HFFc6 (cell line): ENCODE measurements around the gene DIP2B. TPM values are rescaled to one million over a fixed set of nuclear protein-coding genes. Genes with fewer than 3 reads are reported as not detected.
A peak's percentile ranks its signal among the peaks of the same experiment; 100 is the strongest.
"Not testable (repeated sequence)": the region's sequence is repeated elsewhere in the genome, so short reads cannot be mapped to it uniquely, and the experiment has no call there.

Source experiments
- DNase-seq: peaks from one replicate; pipeline ENCODE4 v3.0.0-alpha.2; 2018
- H3K27ac Mint-ChIP-seq: 2 replicates; pipeline ENCODE4 v1.8.0; 2020; ENCODE audit warnings: mild to moderate bottlenecking, mixed read lengths
- H3K27me3 Mint-ChIP-seq: 2 replicates; pipeline ENCODE4 v1.8.0; 2021; ENCODE audit warnings: mild to moderate bottlenecking, moderate library complexity, mixed read lengths; ENCODE audit not compliant: insufficient read depth
- H3K36me3 Mint-ChIP-seq: 2 replicates; pipeline ENCODE4 v1.8.0; 2021; ENCODE audit warnings: low read depth, mixed read lengths
- H3K4me1 Mint-ChIP-seq: 2 replicates; pipeline ENCODE4 v1.8.0; 2020; ENCODE audit warnings: low read depth, mixed read lengths
- H3K4me3 Mint-ChIP-seq: 2 replicates; pipeline ENCODE4 v1.8.0; 2020; ENCODE audit warnings: mild to moderate bottlenecking, moderate library complexity, mixed read lengths
- H3K9me3 Mint-ChIP-seq: 2 replicates; pipeline ENCODE4 v1.8.0; 2020; ENCODE audit warnings: mild to moderate bottlenecking, mixed read lengths
- total RNA-seq, 6 experiments: library from RNA; stranded (reverse); fragmentation: NEBNext Ultra II Directional; extraction: Animal tissue kit (Norgen Biotek cat#: 25700); gene quantifications; 2 replicates in 1 of 6; 3 replicates in 5 of 6; pipeline ENCODE4 v1.2.3, GENCODE V29; 2021
- TF ChIP-seq, protein P1 (sequence below): fragments of 200-600 bp; sonication (generic); IDR thresholded peaks from 2 replicates; pipeline ENCODE4 v1.5.0; 2021; ENCODE audit warnings: antibody characterized with exemption, mild to moderate bottlenecking

Gene DIP2B
- total RNA-seq, 6 experiments from 2014 or later: 17.4 to 24.7 (median 20.6) TPM

DNA sequence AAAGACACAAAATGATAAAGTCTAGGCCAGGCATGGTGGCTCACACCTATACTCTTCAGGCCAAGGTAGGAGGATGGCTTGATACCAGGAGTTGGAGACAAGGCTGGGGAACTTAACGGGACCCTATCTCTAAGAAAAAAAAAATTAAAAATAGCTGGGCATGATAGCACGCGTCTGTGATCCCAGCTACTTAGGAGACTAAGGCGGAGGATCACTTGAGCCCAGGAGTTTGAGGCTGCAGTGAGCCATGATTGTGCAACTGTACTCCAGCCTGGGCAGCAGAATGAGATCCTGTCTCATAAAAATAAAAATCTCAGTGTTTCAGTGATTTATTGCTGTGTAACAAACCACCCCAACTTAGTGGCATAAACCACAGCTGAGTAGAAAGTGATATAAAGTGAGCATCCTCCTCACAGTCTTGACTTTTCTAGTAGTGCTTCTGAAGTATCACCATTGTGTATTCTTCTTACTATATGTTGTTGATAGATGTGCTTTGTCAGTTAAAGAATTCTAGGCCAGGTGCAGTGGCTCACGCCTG lies 248.5 kb downstream of the DIP2B start:
- no peak for DNase-seq
- Mint-ChIP-seq H3K9me3 (no peaks in the 10 kb centered on the region), H3K27me3 (no peaks in the 10 kb centered on the region; the same call in none of the 2 replicates), H3K4me1 (peaks cover 17% of the 10 kb centered on the region), H3K36me3 (peaks cover 6% of the 10 kb centered on the region), H3K4me3 (no peak overlapping the region), H3K27ac (no peak overlapping the region)
- TF ChIP-seq, protein P1, sequence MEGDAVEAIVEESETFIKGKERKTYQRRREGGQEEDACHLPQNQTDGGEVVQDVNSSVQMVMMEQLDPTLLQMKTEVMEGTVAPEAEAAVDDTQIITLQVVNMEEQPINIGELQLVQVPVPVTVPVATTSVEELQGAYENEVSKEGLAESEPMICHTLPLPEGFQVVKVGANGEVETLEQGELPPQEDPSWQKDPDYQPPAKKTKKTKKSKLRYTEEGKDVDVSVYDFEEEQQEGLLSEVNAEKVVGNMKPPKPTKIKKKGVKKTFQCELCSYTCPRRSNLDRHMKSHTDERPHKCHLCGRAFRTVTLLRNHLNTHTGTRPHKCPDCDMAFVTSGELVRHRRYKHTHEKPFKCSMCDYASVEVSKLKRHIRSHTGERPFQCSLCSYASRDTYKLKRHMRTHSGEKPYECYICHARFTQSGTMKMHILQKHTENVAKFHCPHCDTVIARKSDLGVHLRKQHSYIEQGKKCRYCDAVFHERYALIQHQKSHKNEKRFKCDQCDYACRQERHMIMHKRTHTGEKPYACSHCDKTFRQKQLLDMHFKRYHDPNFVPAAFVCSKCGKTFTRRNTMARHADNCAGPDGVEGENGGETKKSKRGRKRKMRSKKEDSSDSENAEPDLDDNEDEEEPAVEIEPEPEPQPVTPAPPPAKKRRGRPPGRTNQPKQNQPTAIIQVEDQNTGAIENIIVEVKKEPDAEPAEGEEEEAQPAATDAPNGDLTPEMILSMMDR: no peak

DNA sequence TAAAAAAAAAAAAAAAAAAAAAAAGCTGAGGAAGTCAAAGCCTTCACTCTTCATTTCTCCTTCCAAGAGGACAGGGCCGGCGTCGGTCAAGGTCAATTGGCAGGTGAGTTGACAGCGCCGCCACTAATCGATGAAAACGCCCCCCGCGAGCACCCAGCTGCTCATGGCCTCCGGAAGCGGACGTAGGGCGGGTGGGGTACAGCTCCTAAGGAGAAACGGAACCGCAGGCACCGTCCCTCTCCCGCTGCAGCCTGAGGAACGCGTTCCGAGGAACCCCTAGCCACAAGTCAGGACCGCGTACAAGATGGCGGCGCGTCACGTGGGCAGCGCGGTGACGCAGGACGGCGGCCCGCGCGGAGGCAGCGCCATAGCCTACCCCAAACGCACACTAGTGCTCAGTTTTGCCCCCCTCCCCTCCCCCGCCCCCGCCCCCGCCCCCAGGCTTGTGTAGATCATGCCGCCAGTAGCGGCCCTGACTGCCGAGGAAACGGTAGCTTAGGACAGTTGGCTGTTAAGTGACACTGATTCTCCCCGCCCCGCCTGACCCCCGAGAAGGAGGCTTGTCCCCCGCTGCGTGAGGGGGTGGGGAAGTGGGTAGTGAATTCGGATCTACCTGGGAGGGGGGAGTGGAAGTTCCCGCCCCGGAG lies 259.0 kb downstream of the DIP2B start, which contains the start of gene ATF1:
TSS of gene ATF1 (plus strand) at position 463 of the 647 bp plus-strand sequence. CDS start 16,045 bp downstream, outside the sequence.
- Mint-ChIP-seq H3K4me1 (peaks cover 32% of the 10 kb centered on the region), H3K36me3 (peaks cover 16% of the 10 kb centered on the region), H3K27ac (peak within 1 kb of the TSS; percentile 97), H3K4me3 (peak within 1 kb of the TSS; percentile 90), H3K27me3 (no peaks in the 10 kb centered on the region), H3K9me3 (no peaks in the 10 kb centered on the region)
- TF ChIP-seq, protein P1: no peak
- peak; percentile 87 for DNase-seq

DNA sequence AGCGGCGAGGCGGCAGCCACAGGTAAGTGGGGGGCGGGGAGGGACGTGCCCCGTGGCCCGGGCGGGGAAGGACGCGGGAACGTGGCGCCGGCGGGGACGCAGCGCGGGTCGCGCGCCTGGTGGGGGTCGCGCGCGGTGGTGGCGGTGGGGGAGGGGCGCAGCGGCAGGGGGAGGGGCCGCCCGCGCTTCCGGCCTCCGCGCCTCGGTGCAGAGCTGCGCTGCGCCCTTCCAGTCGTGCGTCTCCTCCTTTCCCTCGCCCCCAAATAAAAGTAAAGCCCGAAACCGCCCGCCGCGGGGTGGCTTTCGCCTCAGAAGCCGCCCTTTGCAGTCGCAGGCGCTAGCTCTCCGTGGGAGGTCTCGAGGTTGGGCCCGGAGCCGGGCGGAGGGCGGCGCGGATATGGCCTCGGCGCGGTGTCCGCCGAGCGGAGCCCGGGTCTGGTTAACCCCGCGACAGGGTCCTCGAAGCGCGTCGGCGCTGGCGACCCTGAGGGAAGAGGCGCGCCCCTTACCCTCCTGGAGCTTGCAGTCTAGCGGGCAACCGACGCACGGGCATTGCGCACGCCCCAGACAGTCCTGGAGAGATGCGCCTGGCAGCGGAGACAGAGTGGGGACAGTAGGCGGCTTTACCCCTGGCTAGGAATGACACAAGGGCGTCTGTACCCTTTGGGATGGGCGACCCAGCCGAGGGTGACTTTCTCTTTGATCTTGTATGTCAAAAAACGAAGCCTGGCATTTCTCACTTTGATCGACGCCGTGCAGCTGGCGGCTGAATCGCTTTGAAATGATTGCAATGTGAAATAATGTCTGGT lies 259.7 kb downstream of the DIP2B start:
- Mint-ChIP-seq H3K36me3 (peaks cover 16% of the 10 kb centered on the region), H3K9me3 (no peaks in the 10 kb centered on the region), H3K4me1 (peaks cover 35% of the 10 kb centered on the region), H3K4me3 (peak overlapping the region; percentile 90), H3K27ac (peak overlapping the region; percentile 97), H3K27me3 (no peaks in the 10 kb centered on the region)
- DNase-seq: peak; percentile 28
- TF ChIP-seq, protein P1: no peak

DNA sequence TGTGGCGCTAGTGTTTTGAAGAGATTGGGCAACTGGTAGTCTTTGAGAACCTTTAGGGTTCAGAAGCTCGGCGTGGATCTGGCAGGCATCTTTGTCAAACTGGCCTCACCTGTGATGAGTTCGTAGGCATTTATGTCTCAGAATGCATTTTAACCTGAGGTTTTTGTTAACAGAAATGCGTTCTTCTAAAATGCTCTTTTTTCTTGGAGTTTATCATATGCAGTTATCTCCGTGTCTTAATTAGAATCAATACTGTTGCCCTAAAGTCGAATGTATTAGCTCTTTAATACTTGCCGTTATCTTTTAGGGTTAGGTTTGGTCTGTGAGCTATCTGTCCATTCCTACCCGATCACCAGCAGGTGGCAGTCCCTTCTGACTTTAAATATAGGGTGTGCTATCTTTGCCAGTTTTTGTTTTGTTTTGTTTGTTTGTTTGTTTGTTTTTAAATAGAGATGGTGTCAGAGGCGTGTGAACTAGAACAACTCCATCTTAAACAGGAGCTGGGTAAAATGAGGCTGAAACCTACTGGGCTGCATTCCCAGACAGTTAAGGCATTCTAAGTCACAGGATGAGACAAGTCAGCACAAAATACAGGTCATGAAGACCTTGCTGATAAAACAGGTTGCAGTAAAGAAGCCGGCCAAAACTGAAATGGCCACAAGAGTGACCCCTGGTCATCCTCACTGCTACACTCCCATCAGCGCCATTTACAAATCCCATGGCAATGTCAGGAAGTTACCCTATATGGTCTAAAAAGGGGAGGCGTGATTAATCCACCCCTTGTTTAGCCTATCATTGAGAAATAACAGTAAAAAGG lies 260.5 kb downstream of the DIP2B start:
- H3K9me3 Mint-ChIP-seq: no peaks in the 10 kb centered on the region
- TF ChIP-seq, protein P1: peak; percentile 87
- H3K4me1 Mint-ChIP-seq: peaks cover 35% of the 10 kb centered on the region
- peaks cover 16% of the 10 kb centered on the region for H3K36me3 Mint-ChIP-seq
- no peaks in the 10 kb centered on the region for H3K27me3 Mint-ChIP-seq
- DNase-seq: peak; percentile 56
- peak overlapping the region; percentile 90 for H3K4me3 Mint-ChIP-seq
- H3K27ac Mint-ChIP-seq: peak overlapping the region; percentile 77

DNA sequence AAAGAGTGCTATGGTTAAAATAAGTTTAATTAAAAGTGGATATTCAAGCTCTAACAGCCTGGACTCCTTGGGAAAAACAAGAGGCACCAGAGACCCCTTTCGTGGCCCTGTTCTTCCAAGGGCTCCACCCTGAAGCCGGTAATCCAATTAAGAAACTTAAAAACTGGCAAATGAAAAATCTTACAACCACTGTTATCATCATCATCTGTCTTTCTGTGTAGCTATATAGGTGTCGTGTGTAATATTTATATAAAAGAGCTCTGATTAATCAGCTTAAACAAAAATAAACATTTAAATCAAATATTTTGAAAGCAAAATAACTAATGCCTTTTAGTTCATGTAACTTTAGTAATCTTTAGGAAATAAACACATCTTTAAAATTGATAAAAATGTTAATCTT lies 263.6 kb downstream of the DIP2B start:
- peaks cover 15% of the 10 kb centered on the region for H3K36me3 Mint-ChIP-seq
- no peak for DNase-seq
- peaks cover 29% of the 10 kb centered on the region for H3K4me1 Mint-ChIP-seq
- H3K27me3 Mint-ChIP-seq: no peaks in the 10 kb centered on the region
- H3K27ac Mint-ChIP-seq: no peak overlapping the region
- TF ChIP-seq, protein P1: no peak
- H3K9me3 Mint-ChIP-seq: no peaks in the 10 kb centered on the region
- H3K4me3 Mint-ChIP-seq: no peak overlapping the region

DNA sequence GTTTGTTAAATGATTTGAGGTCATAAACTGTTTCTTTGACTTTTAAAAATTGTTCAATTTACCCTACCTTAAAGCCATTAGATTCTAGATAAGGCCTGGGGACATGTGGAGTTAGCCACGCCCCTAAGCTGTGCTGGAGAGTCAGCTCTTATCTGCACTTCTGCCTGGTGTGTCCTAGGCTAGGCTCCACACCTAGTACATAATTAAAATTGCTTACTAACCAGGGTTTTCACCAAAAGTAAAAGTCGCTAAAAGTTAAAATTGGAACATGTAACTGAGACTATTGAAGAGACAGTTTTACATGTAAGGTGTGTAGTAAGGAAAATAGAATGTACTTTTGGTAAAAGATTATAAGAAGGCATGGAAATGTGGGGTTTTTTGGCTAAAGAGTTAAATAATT lies 264.0 kb downstream of the DIP2B start:
- Mint-ChIP-seq H3K36me3 (peaks cover 15% of the 10 kb centered on the region), H3K4me1 (peaks cover 29% of the 10 kb centered on the region)
- not testable (repeated sequence) for H3K27ac Mint-ChIP-seq, H3K9me3 Mint-ChIP-seq, DNase-seq, H3K4me3 Mint-ChIP-seq, H3K27me3 Mint-ChIP-seq
